HG03039 (cell line): ENCODE data around the gene RNF217.
"Not testable (repeated sequence)": the region's sequence is repeated elsewhere in the genome, so short reads cannot be mapped to it uniquely, and the experiment has no call there.

Experiments
- ATAC-seq: cut with Tn5 transposase; IDR thresholded peaks from one replicate; pipeline ENCODE4 v1.9.1; 2021; ENCODE audit warnings: mild to moderate bottlenecking, moderate library complexity; ENCODE audit not compliant: unreplicated experiment

RNF217 gene

DNA sequence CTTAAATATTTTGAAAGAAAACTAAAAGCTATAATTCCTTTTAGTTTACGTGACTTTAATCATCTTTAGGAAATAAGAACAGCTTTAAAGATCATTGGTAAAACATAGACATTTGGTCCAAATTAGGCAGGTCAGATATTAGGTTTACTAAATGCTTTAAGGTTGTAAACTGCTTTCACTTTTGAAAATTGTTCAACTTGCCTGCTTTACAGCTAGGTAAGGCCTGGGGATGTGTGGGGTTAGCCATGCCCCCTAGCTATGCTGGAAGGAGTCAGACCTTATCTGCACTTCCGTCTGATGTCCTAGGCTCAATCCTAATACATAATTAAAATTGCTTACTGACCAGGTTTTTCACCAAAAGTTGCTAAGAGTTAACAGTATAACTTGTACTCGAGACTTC lies 160.8 kb downstream of the RNF217 start:
- no peak for ATAC-seq

DNA sequence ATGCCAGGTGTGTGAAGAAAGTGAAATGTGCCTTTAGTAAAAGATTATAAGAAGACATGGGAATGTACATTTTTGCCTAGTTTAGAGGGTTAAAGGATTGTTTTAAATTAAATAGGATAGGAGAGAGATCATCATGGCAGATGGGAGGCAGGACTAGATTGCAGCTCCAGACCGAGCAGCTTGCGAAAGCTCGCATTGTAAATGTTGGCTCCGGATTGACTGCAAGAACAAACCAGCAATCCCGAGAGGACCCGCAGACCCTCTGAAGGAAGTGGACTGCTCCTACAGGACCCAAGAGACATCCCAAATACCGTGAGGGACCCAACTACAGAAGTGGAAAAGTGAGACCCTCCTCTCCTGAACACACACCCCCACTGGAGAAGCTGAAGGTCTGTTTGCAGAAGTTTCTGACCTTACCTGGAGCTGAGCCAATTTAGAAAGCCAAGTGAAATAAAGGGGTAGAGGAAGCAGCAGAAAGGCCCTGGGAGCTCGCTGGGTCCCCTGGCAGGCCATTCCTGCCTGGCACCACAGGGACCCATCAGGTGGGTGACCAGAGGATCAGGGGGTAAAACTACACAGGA lies 161.3 kb downstream of the RNF217 start:
- ATAC-seq = no peak

DNA sequence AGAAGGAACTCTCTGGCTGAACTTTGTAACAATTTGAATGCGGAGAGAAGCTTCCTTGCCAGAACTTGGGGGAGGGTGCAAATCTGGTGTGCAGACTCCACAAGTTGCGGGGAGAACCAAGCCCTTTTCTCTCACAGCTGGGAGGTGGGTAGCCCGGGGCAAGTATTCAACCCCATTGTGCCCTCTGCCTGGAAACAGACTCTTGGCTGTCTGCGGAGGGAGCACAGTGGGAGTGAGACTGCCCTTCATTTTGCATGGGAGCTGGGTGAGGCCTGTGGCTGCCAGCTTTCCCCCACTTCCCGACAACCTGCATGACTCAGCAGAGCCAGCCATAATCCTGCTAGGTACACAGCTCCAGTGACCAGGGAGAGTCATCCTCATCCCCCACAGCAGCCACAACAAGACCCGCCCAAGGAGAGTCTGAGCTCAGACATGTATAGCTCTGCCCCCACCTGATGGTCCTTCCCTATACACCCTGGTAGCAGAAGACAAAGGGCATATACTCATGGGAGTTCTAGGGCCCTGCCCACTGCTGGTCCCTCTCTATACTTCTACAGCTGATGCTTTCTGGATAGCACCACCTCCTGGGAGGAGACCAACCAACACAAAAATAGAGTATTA lies 161.9 kb downstream of the RNF217 start:
- no peak for ATAC-seq

DNA sequence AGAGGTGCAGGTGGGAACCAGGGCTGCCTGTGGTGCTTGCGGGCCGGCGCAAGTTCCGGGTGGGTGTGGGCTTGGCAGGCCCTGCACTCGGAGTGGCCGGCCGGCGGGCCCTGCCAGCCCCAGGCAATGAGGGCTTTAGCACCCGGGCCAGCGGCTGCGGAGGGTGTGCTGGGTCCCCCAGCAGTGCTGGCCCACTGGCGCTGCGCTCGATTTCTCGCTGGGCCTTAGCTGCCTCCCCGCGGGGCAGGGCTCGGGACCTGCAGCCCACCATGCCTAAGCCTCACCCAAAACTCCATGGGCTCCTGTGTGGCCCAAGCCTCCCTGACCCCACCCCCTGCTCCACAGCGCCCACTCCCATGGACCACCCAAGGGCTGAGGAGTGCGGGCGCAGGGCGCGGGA lies 163.6 kb downstream of the RNF217 start:
- ATAC-seq = not testable (repeated sequence)

DNA sequence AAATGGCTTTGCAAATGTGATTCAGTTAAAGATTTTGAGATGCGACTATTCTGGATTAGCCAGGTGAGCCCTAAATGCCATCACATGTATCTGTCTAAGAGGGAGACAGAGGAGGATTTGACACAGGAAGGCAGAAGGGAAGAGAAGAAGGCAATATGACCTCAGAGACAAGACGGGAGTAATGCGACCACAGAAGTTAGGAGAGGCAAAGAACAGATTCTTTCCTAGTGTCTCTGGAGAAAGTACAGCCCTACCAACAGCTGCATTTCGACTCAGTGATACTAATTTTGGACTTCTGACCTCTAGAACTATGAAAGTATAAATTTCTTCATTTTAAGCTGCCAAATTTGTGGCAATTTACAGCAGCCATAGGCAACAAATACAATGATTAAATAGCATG lies 167.1 kb downstream of the RNF217 start:
- no peak for ATAC-seq

DNA sequence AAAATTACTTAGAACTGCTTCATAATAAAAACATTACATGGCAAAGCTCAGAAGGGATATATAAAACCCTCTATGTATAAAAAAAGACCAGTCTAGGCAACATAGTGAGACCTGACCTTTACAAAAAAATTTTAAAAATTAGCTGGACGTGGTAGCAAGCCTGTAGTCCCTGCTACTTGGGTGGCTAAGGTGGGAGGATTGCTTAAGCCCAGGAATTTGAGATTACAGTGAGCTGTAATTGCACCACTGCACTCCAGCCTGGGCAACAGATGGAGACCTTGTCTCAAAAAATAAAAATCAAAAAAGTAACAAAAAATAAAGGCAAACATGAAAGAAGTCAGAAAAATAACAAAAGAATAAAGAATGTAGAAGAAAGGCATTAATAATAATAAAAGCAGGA lies 169.8 kb downstream of the RNF217 start:
- no peak for ATAC-seq

DNA sequence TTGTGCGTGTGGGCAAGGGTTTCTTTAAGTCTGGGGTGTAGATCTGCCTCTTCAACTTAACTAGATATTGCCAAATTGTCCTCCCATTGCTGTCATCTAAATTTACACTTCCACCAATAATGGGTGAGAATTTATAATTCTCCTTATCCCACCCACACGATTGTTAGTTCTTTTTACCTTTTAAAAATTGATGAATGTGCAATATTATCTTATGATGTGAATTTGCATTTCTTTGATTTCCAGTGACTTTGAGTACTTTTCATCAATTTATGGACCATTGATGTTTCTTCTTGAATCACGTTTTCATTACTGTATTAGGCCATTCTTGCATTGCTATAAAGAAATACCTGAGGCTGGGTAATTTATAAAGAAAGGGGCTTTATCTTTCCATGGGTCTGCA lies 174.1 kb downstream of the RNF217 start:
- ATAC-seq = no peak

DNA sequence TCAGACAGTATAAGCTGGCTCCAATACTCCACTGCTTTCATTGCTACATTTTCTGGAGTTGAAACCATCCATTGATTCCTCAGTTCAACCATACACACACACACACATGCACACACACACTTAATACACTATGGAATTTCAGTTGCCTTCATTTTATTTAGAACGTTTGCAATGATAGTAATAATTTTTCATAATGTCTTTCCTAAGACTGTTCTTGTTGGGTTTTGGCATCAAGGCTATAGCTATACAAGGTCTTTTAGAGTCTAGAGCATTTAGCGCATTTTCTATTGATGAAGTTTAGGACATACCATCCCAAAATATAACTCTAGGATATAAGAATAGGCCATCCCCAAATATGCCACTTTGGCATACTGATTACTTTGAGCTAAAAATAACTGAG lies 175.8 kb downstream of the RNF217 start:
- ATAC-seq = no peak

DNA sequence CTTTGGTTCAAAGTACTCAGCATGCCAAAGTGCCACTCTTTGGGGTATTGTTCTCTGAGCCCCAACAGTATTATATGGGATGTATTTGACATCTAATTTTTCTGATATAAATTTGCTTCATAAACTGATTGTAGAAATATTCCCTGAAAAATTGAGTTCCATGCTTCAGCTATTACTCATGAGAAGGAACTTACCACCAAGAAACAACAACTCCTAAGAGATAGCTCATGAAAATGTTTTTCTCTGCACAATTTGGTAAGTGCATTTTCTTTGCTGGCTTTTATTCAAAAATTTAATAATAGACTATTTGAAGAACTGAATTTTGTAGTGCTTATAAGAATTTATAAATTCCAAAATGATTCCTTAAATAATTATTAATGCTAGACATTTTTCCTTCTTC lies 178.6 kb downstream of the RNF217 start:
- ATAC-seq = no peak
